ENCODE results near the gene RNF115. TPM values are rescaled to one million over a fixed set of nuclear protein-coding genes. Genes with fewer than 3 reads are reported as not detected.
"Not testable (repeated sequence)": the region's sequence is repeated elsewhere in the genome, so short reads cannot be mapped to it uniquely, and the experiment has no call there.

The RNF115 gene
- total RNA-seq, 1 experiment from 2014 or later: 11.0 TPM

- no TSS peak for BruUV-seq (replicated peaks)
Observed at GRCh38 chr1:145729196-145729595, 94.7 kb downstream of the RNF115 start.

GRCh38 chr1:145726193-145726592 is 97.7 kb downstream of the RNF115 start:
- CTCF ChIA-PET; H3K27ac ChIP-seq; H3K9me2 ChIP-seq (ENCODE audit: insufficient read depth); H3K27me3 ChIP-seq (ENCODE audit: insufficient read depth, low read depth); H3K4me1 ChIP-seq (replicated peaks; ENCODE audit: insufficient read depth); intact Hi-C loops (cut with micrococcal nuclease; ENCODE audit: unreplicated experiment); H3K4me3 ChIP-seq; H4K20me1 ChIP-seq (ENCODE audit: insufficient read depth); H3K36me3 ChIP-seq (ENCODE audit: low read depth); H2AFZ ChIP-seq; H3F3A ChIP-seq (ENCODE audit: insufficient read depth, low read depth); H3K4me2 ChIP-seq; DNase-seq; H3K79me2 ChIP-seq (ENCODE audit: low read depth); POLR2A ChIA-PET (ENCODE audit: unreplicated experiment); H3K9me3 ChIP-seq (ENCODE audit: insufficient read depth, low read depth); BruUV-seq (replicated peaks): not testable (repeated sequence)

More at GRCh38 chr1:145729196-145729595, 94.7 kb downstream of the RNF115 start:
- H3K4me3 ChIP-seq: no peak overlapping the region
- peaks cover 4% of the 10 kb centered on the region; the same call in 1 of the 2 replicates for H3K9me2 ChIP-seq (ENCODE audit: insufficient read depth)
- no peaks in the 10 kb centered on the region for H3K36me3 ChIP-seq (ENCODE audit: low read depth)
- no peaks in the 10 kb centered on the region for H3K4me1 ChIP-seq (replicated peaks; ENCODE audit: insufficient read depth)
- no peak overlapping the region for H3K27ac ChIP-seq
- DNase-seq: no peak
- H3K79me2 ChIP-seq (ENCODE audit: low read depth): no peaks in the 10 kb centered on the region
- POLR2A ChIA-PET (ENCODE audit: unreplicated experiment): no interaction called here
- no peaks in the 10 kb centered on the region for H4K20me1 ChIP-seq (ENCODE audit: insufficient read depth)
- CTCF ChIA-PET: no interaction called here
- H3F3A ChIP-seq (ENCODE audit: insufficient read depth, low read depth): no peaks in the 10 kb centered on the region; the same call in 1 of the 2 replicates
- no peaks in the 10 kb centered on the region for H3K9me3 ChIP-seq (ENCODE audit: insufficient read depth, low read depth)
- TF ChIP-seq EZH2 (IDR thresholded peaks at IDR 0.05; ENCODE audit: low read depth): no peak
- TF ChIP-seq CTCF (conservative IDR thresholded peaks at IDR 0.05): no peak
- no peak overlapping the region for H3K4me2 ChIP-seq
- intact Hi-C loops (cut with micrococcal nuclease; ENCODE audit: unreplicated experiment): no loop called here
- no peak overlapping the region for H2AFZ ChIP-seq
- H3K27me3 ChIP-seq (ENCODE audit: insufficient read depth, low read depth): no peaks in the 10 kb centered on the region

- TF ChIP-seq EZH2 (IDR thresholded peaks at IDR 0.05; ENCODE audit: low read depth) (no peak), CTCF (conservative IDR thresholded peaks at IDR 0.05) (peak; percentile 92)
- intact Hi-C loops (cut with micrococcal nuclease; ENCODE audit: unreplicated experiment): loop anchor here (5.0 kb wide), 2 partner anchors 61 to 101 kb away; partner anchors contain the start of genes POLR3C and RNF115
- Histone ChIP-seq H3K36me3 (ENCODE audit: low read depth) (no peaks in the 10 kb centered on the region), H3K27me3 (ENCODE audit: insufficient read depth, low read depth) (no peaks in the 10 kb centered on the region), H3F3A (ENCODE audit: insufficient read depth, low read depth) (no peaks in the 10 kb centered on the region), H3K4me1 (replicated peaks; ENCODE audit: insufficient read depth) (peaks cover 6% of the 10 kb centered on the region), H3K27ac (no peak overlapping the region), H2AFZ (no peak overlapping the region), H4K20me1 (ENCODE audit: insufficient read depth) (no peaks in the 10 kb centered on the region), H3K9me3 (ENCODE audit: insufficient read depth, low read depth) (no peaks in the 10 kb centered on the region), H3K4me3 (peak overlapping the region; percentile 25; the same call in 1 of the 2 replicates), H3K9me2 (ENCODE audit: insufficient read depth) (no peaks in the 10 kb centered on the region), H3K79me2 (ENCODE audit: low read depth) (no peaks in the 10 kb centered on the region), H3K4me2 (peak overlapping the region; percentile 73)
- CTCF ChIA-PET: interaction anchor here (0.6 to 0.9 kb wide), 4 partner anchors 16 to 300 kb away, joined by 3 to 6 read pairs (median 4); partner anchors contain the start of gene HJV
- peak in 1 of 2 experiments; percentile 76 for DNase-seq
- POLR2A ChIA-PET (ENCODE audit: unreplicated experiment): interaction anchor here (0.6 to 0.9 kb wide), 3 partner anchors 10 to 440 kb away, joined by 4 to 14 read pairs (median 6); no protein-coding TSS in a partner anchor
- BruUV-seq (replicated peaks): no TSS peak
Observed at GRCh38 chr1:145720878-145721671, 102.8 kb downstream of the RNF115 start.
